Spleen (tissue), 7 donors: ENCODE data around the gene CDKN1B.

Source experiments
- CTCF ChIP-seq, 11 experiments: fragments of 200-600 bp in 7 of 11; fragments of 450-650 bp in 4 of 11; sonication (generic) in 4 of 11; IDR thresholded peaks in 8 of 11; conservative IDR thresholded peaks in 3 of 11; 1 replicate in 7 of 11; 2 replicates in 4 of 11; pipeline versions ENCODE4 v1.4.0 to v1.8.0; 2016 to 2021; ENCODE audit warnings: antibody characterized with exemption in 11 of 11, inconsistent platforms in 4 of 11, mild to moderate bottlenecking in 1 of 11
- POLR2A ChIP-seq, 3 donors: fragments of 450-650 bp; IDR thresholded peaks; one replicate each; pipeline ENCODE4 v1.5.1; 2017; ENCODE audit warnings: antibody characterized with exemption in 3 of 3, mild to moderate bottlenecking in 1 of 3
- POLR2AphosphoS5 ChIP-seq, 3 donors: sonication (generic); formaldehyde crosslinking; IDR thresholded peaks; one replicate each; pipeline ENCODE4 v1.5.1; 2017; ENCODE audit warnings: antibody characterized with exemption in 3 of 3
- donor health status: DM: no; HTN: no; CAD: no; lungs with moderate emphysema.
- donor health status: DM: no; HTN: no; CAD: no.
- donor health status: DM: no; HTN: no; CAD: no.

GRCh38 chr12:12736759-12737676, 19.9 kb downstream of the CDKN1B start:
- peak; percentile 54 to 90 (median 74) for TF ChIP-seq CTCF (IDR thresholded peaks at IDR 0.05 in 8 of 11, conservative IDR thresholded peaks at IDR 0.05 in 3 of 11)
- no peak for TF ChIP-seq POLR2A (IDR thresholded peaks at IDR 0.05)
- TF ChIP-seq POLR2AphosphoS5 (IDR thresholded peaks at IDR 0.05), result peak in 1 of 3 donors; percentile 50
